GM12878 (cell line): Measurements from ENCODE around the gene NAT8. TPM values are rescaled to one million over a fixed set of nuclear protein-coding genes. Genes with fewer than 3 reads are reported as not detected.

Experiments
- ATAC-seq: fragments of 200-7000 bp; cut with Tn5 transposase; 3 replicates; pipeline ENCODE4 v1.9.1; 2020; ENCODE audit warnings: mild to moderate bottlenecking, moderate library complexity
- BruUV-seq: library from RNA; stranded (reverse); fragments of 400-500 nt; replicated peaks from 2 replicates; lab custom pipeline; 2021; lab: Mats Ljungman, UMichigan
- CTCF ChIA-PET: fragments of 300-600 bp; sonication (Branson Sonifier 250); formaldehyde crosslinking; extraction: SDS; loops from one replicate; lab custom pipeline; 2021; ENCODE audit warnings: inconsistent platforms; lab: Yijun Ruan, JAX
- POLR2A ChIA-PET: fragments of 350-600 bp; formaldehyde crosslinking; extraction: SDS; loops from one replicate; lab custom pipeline; 2021; ENCODE audit warnings: inconsistent platforms; lab: Charles Lee
- RAD21 ChIA-PET: fragments of 300-600 bp; sonication (Branson Sonifier 250); formaldehyde crosslinking; loops from one replicate; lab custom pipeline; 2023; ENCODE audit warnings: antibody characterized with exemption; ENCODE audit not compliant: unreplicated experiment; lab: Charles Lee
- SMC1A ChIA-PET: fragments of 300-600 bp; sonication (Branson Sonifier 250); formaldehyde crosslinking; loops from one replicate; lab custom pipeline; 2023; ENCODE audit not compliant: unreplicated experiment, uncharacterized antibody; lab: Charles Lee
- DNase-seq: peaks from one replicate; pipeline ENCODE4 v3.0.0-alpha.2; 2011; ENCODE audit warnings: low read depth, low spot score
- FAIRE-seq: peaks from 3 replicates; lab custom pipeline; 2011; peaks lifted over from hg19 to GRCh38; lab: Jason Lieb, UNC
- H2AFZ ChIP-seq: 2 replicates; pipeline ENCODE4 v1.6.0; 2011; ENCODE audit warnings: low read depth, low read length, control low read depth; ENCODE audit not compliant: control insufficient read depth
- H3K27ac ChIP-seq: 2 replicates; pipeline ENCODE4 v1.5.1; 2011; ENCODE audit warnings: control low read depth; ENCODE audit not compliant: control insufficient read depth, insufficient read depth
- H3K27me3 ChIP-seq, 2 experiments: replicated peaks in 1 of 2; 2 replicates each; pipeline versions ENCODE4 v1.6.0 to v1.6.1; 2011; ENCODE audit warnings: low read length in 1 of 2; ENCODE audit not compliant: control insufficient read depth in 2 of 2, insufficient read depth in 2 of 2
- H3K36me3 ChIP-seq, 2 experiments: 2 replicates each; pipeline ENCODE4 v1.5.1; 2011; ENCODE audit warnings: low read length in 1 of 2; ENCODE audit not compliant: control insufficient read depth in 2 of 2, insufficient read depth in 2 of 2
- H3K4me1 ChIP-seq: 2 replicates; pipeline ENCODE4 v1.6.1; 2011; ENCODE audit warnings: mild to moderate bottlenecking, low read length, moderate library complexity, mixed read lengths; ENCODE audit not compliant: control insufficient read depth, insufficient read depth
- H3K4me2 ChIP-seq: 2 replicates; pipeline ENCODE4 v1.6.0; 2011; ENCODE audit warnings: control low read depth; ENCODE audit not compliant: control insufficient read depth, insufficient read depth
- H3K4me3 ChIP-seq: fragments of 200-600 bp; sonication (generic); 2 replicates; pipeline ENCODE4 v1.5.1; 2016
- H3K79me2 ChIP-seq: 2 replicates; pipeline ENCODE4 v1.6.0; 2011; ENCODE audit warnings: low read length; ENCODE audit not compliant: control insufficient read depth, insufficient read depth
- H3K9ac ChIP-seq: 2 replicates; pipeline ENCODE4 v1.8.0; 2011; ENCODE audit warnings: low read length, control low read depth, mixed read lengths; ENCODE audit not compliant: control insufficient read depth, insufficient read depth
- H3K9me3 ChIP-seq: replicated peaks from 3 replicates; pipeline ENCODE4 v1.5.1; 2011; ENCODE audit warnings: mild to moderate bottlenecking, low read length; ENCODE audit not compliant: control insufficient read depth, insufficient read depth
- H4K20me1 ChIP-seq: 2 replicates; pipeline ENCODE4 v1.6.0; 2011; ENCODE audit not compliant: control insufficient read depth, insufficient read depth
- ESRRA ChIP-seq: IDR thresholded peaks from 2 replicates; pipeline ENCODE4 v1.6.1; 2012; ENCODE audit warnings: mild to moderate bottlenecking, low read length, improper control_type of control experiment
- HDAC2 ChIP-seq: fragments of 200-600 bp; sonication (generic); IDR thresholded peaks from 2 replicates; pipeline ENCODE4 v1.6.1; 2017
- MTA2 ChIP-seq: fragments of 450-650 bp; IDR thresholded peaks from 2 replicates; pipeline ENCODE4 v1.6.1; 2016; ENCODE audit warnings: low read depth, mild to moderate bottlenecking, moderate library complexity
- MTA3 ChIP-seq: IDR thresholded peaks from 2 replicates; pipeline ENCODE4 v1.6.1; 2012; ENCODE audit warnings: low read length, inconsistent platforms, borderline replicate concordance
- MYB ChIP-seq: fragments of 150-350 bp; IDR thresholded peaks from 2 replicates; pipeline ENCODE4 v1.6.1; 2014; ENCODE audit warnings: mild to moderate bottlenecking, low read depth, low read length, borderline replicate concordance
- PKNOX1 ChIP-seq: fragments of 450-650 bp; IDR thresholded peaks from 2 replicates; pipeline ENCODE4 v1.6.1; 2016; ENCODE audit warnings: mild to moderate bottlenecking
- POLR2AphosphoS2 ChIP-seq: IDR thresholded peaks from 2 replicates; pipeline ENCODE4 v1.6.1; 2011; ENCODE audit warnings: low read depth, mild to moderate bottlenecking, low read length, improper control_type of control experiment, moderate library complexity
- RUNX3 ChIP-seq: IDR thresholded peaks from 2 replicates; pipeline ENCODE4 v1.6.1; 2012; ENCODE audit warnings: low read length, inconsistent platforms
- SREBF1 ChIP-seq: IDR thresholded peaks from 2 replicates; pipeline ENCODE4 v1.6.1; 2012; ENCODE audit warnings: mild to moderate bottlenecking, low read length
- SUPT20H ChIP-seq: IDR thresholded peaks from 2 replicates; pipeline ENCODE4 v1.6.1; 2011; ENCODE audit warnings: low read depth, mild to moderate bottlenecking, low read length, moderate library complexity, borderline replicate concordance; ENCODE audit not compliant: control insufficient read depth
- TCF12 ChIP-seq: IDR thresholded peaks from 2 replicates; pipeline ENCODE4 v1.6.1; 2011; ENCODE audit warnings: low read depth, mild to moderate bottlenecking, low read length
- ZNF384 ChIP-seq: IDR thresholded peaks from 2 replicates; pipeline ENCODE4 v1.6.1; 2012; ENCODE audit warnings: low read depth, mild to moderate bottlenecking, low read length, improper control_type of control experiment, borderline replicate concordance
- ZNF622 ChIP-seq: fragments of 450-650 bp; IDR thresholded peaks from 2 replicates; pipeline ENCODE4 v1.6.1; 2017; ENCODE audit warnings: mild to moderate bottlenecking, inconsistent platforms
- WGBS: methylation state at CpG from one replicate; pipeline ENCODE4 v1.1.6; 2016; ENCODE audit warnings: low lambda C conversion rate; ENCODE audit not compliant: insufficient replicate concordance, insufficient coverage; ENCODE audit errors: missing lambda C conversion rate; 5-methylcytosine and 5-hydroxymethylcytosine counted together
- in situ Hi-C: fragments of 300-500 bp; cut with MboI; formaldehyde crosslinking; loops from 9 replicates; pipeline ENCODE4 v1.14.3; 2018; ENCODE audit warnings: mixed read lengths
- intact Hi-C: fragments of 100-400 bp; cut with micrococcal nuclease; formaldehyde crosslinking; loops from one replicate; pipeline ENCODE4 v1.14.2; 2022; ENCODE audit not compliant: unreplicated experiment
- polyA plus RNA-seq, 11 experiments: library from polyadenylated mRNA; depleted of rRNA in 4 of 11; unstranded in 6 of 11; stranded (reverse) in 5 of 11; fragments of >200 nt; fragmentation: Nextera tagmentation in 4 of 11; fragmentation: Illumina TruSeq in 1 of 11; extraction: Ambion mirVana in 4 of 11; extraction: Trizol in 1 of 11; gene quantifications; 1 replicate in 1 of 11; 2 replicates in 10 of 11; pipeline versions ENCODE4 v1.2.1 to v1.2.3, GENCODE V29; 2011 to 2016; ENCODE audit warnings: inconsistent platforms in 2 of 11, missing spikeins in 2 of 11, low read depth in 1 of 11
- total RNA-seq, 4 experiments: library from RNA; depleted of rRNA in 3 of 4; stranded (reverse); fragments of >200 nt in 3 of 4; fragmentation: Illumina TruSeq in 1 of 4; extraction: Trizol in 1 of 4; gene quantifications; 2 replicates each; pipeline versions ENCODE4 v1.2.1 to v1.2.3, GENCODE V29; 2013 to 2021
- TF ChIP-seq, protein P1 (sequence below): fragments of 450-650 bp; IDR thresholded peaks from 2 replicates; pipeline ENCODE4 v1.6.1; 2017; ENCODE audit warnings: mild to moderate bottlenecking
- TF ChIP-seq, protein P2 (sequence below): fragments of 450-650 bp; IDR thresholded peaks from 2 replicates; pipeline ENCODE4 v1.6.1; 2014; ENCODE audit warnings: mild to moderate bottlenecking
- TF ChIP-seq, protein P3 (sequence below): IDR thresholded peaks from 2 replicates; pipeline ENCODE4 v1.6.1; 2011; ENCODE audit warnings: low read depth, low read length, improper control_type of control experiment, borderline replicate concordance
- TF ChIP-seq, protein P4 (sequence below): fragments of 450-650 bp; IDR thresholded peaks from 2 replicates; pipeline ENCODE4 v1.6.1; 2018; ENCODE audit warnings: borderline replicate concordance, mild to moderate bottlenecking; ENCODE audit not compliant: partially characterized antibody

NAT8 gene
- total and polyA plus RNA-seq, 10 of the 15 experiments (the other 5 are each of a cell fraction or from before 2014, with no cell fraction given): not detected

- in situ Hi-C loops: no loop called here
- BruUV-seq: no TSS peak
- TF ChIP-seq, protein P1, sequence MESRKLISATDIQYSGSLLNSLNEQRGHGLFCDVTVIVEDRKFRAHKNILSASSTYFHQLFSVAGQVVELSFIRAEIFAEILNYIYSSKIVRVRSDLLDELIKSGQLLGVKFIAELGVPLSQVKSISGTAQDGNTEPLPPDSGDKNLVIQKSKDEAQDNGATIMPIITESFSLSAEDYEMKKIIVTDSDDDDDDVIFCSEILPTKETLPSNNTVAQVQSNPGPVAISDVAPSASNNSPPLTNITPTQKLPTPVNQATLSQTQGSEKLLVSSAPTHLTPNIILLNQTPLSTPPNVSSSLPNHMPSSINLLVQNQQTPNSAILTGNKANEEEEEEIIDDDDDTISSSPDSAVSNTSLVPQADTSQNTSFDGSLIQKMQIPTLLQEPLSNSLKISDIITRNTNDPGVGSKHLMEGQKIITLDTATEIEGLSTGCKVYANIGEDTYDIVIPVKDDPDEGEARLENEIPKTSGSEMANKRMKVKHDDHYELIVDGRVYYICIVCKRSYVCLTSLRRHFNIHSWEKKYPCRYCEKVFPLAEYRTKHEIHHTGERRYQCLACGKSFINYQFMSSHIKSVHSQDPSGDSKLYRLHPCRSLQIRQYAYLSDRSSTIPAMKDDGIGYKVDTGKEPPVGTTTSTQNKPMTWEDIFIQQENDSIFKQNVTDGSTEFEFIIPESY: no peak
- no peak for TF ChIP-seq TCF12
- TF ChIP-seq MTA2: no peak
- TF ChIP-seq MYB: no peak
- no peak for TF ChIP-seq PKNOX1
- no peak for TF ChIP-seq HDAC2
- no peak for TF ChIP-seq ESRRA
- no peak for TF ChIP-seq ZNF384
- TF ChIP-seq, protein P2, sequence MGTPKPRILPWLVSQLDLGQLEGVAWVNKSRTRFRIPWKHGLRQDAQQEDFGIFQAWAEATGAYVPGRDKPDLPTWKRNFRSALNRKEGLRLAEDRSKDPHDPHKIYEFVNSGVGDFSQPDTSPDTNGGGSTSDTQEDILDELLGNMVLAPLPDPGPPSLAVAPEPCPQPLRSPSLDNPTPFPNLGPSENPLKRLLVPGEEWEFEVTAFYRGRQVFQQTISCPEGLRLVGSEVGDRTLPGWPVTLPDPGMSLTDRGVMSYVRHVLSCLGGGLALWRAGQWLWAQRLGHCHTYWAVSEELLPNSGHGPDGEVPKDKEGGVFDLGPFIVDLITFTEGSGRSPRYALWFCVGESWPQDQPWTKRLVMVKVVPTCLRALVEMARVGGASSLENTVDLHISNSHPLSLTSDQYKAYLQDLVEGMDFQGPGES: no peak
- TF ChIP-seq SREBF1: no peak
- no peak for TF ChIP-seq MTA3
- no peak for TF ChIP-seq ZNF622
- TF ChIP-seq, protein P3, sequence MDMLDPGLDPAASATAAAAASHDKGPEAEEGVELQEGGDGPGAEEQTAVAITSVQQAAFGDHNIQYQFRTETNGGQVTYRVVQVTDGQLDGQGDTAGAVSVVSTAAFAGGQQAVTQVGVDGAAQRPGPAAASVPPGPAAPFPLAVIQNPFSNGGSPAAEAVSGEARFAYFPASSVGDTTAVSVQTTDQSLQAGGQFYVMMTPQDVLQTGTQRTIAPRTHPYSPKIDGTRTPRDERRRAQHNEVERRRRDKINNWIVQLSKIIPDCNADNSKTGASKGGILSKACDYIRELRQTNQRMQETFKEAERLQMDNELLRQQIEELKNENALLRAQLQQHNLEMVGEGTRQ: no peak
- TF ChIP-seq POLR2AphosphoS2: no peak
- TF ChIP-seq RUNX3: no peak
- TF ChIP-seq SUPT20H: no peak
- TF ChIP-seq, protein P4, sequence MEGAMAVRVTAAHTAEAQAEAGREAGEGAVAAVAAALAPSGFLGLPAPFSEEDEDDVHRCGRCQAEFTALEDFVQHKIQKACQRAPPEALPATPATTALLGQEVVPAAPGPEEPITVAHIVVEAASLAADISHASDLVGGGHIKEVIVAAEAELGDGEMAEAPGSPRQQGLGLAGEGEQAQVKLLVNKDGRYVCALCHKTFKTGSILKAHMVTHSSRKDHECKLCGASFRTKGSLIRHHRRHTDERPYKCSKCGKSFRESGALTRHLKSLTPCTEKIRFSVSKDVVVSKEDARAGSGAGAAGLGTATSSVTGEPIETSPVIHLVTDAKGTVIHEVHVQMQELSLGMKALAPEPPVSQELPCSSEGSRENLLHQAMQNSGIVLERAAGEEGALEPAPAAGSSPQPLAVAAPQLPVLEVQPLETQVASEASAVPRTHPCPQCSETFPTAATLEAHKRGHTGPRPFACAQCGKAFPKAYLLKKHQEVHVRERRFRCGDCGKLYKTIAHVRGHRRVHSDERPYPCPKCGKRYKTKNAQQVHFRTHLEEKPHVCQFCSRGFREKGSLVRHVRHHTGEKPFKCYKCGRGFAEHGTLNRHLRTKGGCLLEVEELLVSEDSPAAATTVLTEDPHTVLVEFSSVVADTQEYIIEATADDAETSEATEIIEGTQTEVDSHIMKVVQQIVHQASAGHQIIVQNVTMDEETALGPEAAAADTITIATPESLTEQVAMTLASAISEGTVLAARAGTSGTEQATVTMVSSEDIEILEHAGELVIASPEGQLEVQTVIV: no peak
- ChIA-PET POLR2A (interaction anchor here (0.6 kb wide), 1 partner anchor 423 kb away, joined by 3 read pairs; no protein-coding TSS in a partner anchor), CTCF (no interaction called here), SMC1A (no interaction called here), RAD21 (no interaction called here)
- no peak overlapping the region for H3K27ac ChIP-seq
- no peaks in the 10 kb centered on the region for H3K36me3 ChIP-seq
- intact Hi-C loops: no loop called here
- H3K4me1 ChIP-seq: no peaks in the 10 kb centered on the region
- H2AFZ ChIP-seq: no peak overlapping the region
- H3K79me2 ChIP-seq: no peaks in the 10 kb centered on the region
- H3K9me3 ChIP-seq: no peaks in the 10 kb centered on the region; the same call in 2 of the 3 replicates
- ATAC-seq (no peak), FAIRE-seq (no peak), DNase-seq (no peak)
- no peak overlapping the region for H3K4me2 ChIP-seq
- no peak overlapping the region for H3K4me3 ChIP-seq
- no peaks in the 10 kb centered on the region for H4K20me1 ChIP-seq
- no peaks in the 10 kb centered on the region for H3K27me3 ChIP-seq
- H3K9ac ChIP-seq: no peak overlapping the region
- 53% methylated on average over 19 of the region's 19 CpGs for WGBS
Measured at GRCh38 chr2:73640946-73641766, 1.1 kb downstream of the NAT8 start.
